EH (cell line): ENCODE results near the gene MATR3.

Experiments used
- DNase-seq: peaks from one replicate; pipeline ENCODE4 v3.0.0-alpha.2; 2015; ENCODE audit warnings: low read depth

Gene MATR3

DNA sequence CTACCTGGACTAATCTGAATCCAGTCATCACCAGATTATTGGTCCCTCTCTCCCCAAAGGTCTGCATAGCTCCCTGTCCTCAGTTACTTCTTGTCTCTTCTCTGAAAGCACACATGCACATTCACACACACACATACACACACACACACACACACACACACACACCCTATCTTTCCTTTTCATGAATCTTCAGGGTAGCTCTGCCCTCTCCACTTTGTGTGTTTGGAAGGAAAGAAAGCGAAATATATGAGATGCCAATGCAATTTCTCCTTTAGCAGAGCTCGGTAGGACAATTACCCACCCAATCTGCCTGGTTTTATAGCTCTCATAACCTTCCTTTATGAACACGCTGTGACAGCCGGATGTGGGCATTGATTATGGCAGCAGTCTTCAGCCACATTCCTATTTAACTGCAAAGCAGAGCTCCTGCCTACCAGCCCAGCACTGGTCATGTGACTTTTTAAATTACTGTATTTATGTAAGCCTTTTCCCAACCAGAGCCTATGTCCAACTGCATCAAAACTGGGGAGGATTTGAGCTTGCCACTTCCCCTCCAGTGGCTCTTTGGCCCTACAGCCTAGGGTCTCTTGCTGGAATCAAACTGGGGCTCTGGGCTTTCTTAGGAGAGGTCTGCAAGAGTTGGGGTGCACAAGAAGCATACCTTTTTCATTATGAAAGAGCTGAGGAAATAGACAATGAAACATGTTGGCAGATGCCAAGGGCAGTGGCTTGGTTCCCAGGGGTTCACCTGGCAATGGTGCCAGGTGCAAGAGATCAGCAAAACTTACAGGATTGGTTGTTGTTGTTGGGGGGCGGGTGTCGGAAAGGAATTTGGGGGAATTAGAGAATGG is 20.8 kb upstream of the MATR3 start:
- peak; percentile 89 for DNase-seq

GRCh38 chr5:139273322-139273571 is 20.3 kb upstream of the MATR3 start:
- DNase-seq = no peak

GRCh38 chr5:139273572-139274289 is 19.8 kb upstream of the MATR3 start:
- DNase-seq = peak; percentile 87

DNA sequence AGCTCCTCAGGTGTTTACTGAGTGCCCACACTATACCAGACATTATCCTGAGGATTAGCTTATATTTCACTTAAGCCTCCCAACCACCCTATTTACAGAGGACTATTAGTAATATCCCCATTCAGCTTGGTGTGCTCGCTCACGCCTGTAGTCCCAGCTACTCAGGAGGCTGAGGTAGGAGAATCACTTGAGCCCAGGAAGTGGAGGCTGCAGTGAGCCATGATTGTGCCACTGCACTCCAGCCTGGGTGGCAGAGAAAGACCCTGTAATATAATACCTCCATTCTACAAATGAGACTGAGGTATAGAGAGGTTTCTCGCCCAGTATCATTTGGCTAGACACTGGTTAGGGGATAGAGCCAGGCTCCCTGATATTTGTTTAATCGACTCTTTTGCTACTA is 18.0 kb upstream of the MATR3 start:
- no peak for DNase-seq

DNA sequence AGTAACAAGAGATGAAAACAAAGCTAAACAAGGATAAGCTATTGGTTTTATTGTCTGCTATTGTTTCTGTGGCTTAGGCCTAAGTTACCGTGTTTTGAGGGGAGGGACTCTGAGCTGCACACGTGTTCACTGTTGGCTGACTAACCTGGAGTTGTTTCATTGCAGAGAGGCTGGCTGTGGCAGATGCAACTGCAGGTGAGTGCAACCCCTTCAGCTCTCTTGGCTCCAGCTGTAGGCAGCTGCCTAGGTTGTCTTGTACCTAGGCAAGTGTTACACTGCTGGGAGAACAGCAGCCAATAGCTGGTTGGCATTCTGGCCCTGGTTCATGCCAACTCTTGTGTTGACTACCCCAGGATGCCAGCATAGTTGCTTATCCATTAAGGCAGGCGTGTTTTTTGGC is 17.6 kb upstream of the MATR3 start:
- DNase-seq = no peak

- no peak for DNase-seq
Observed at GRCh38 chr5:139276426-139276825, 17.1 kb upstream of the MATR3 start.

GRCh38 chr5:139277171-139277570 is 16.4 kb upstream of the MATR3 start:
- no peak for DNase-seq

- no peak for DNase-seq
Observed at GRCh38 chr5:139278540-139279274, 14.8 kb upstream of the MATR3 start.

DNA sequence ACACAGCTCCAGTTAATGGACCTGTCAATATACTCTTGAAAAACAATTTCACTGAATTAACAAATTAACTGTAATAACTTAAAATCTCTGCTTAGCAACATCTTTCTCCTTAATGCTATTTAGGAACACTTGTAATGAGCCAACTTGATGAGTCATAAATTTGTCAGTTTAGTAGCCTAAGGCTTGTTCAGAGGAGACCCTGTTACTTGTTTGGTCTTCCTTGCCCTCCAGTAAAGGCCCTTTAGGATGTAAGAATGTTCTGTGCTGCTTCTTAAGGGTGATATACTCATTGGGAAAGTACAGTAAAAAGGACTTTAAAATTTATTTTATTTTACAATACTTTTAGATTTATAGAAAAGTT is 11.4 kb upstream of the MATR3 start:
- peak; percentile 60 for DNase-seq

DNA sequence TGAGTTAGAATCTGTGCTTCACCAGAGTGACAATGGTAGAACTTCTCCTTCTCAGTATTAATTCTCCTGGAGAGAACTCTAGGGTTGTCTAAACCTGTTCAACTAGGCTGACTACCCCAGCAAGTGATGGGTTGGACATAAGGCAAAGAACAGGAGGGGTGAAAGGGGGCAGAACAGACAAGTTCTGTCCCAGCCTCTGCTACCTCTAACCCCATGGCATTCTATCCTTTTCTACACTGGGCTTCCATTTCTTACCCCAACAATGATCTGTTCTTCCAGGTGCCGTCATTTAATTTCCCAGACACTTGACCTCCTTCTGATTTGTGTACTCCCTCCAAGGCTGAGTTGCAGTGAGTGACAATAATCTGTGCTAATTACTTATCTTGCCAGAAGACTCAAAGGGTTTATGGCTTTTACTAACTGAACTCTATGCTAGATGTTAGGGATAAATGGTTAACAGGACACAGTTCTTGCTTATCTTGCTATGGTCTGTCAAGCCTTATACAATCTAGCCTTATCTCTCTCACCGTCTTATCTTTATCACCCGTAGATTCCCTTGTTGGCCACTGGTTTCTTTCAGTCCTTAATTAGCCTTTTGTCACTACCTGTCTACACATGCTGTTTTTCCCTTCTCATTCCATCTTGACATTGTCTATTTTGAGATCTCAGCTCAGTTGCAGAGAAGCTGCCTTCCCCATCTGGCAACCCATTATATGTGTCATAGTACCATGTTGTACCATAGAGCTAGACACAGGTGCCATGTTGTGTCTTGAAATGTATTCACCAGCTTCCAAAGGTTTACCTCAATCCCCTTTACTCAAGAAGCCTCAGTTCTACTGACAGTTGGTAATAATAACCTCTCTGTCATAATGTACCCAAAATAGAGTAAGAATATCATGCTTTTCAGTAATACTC is 10.0 kb upstream of the MATR3 start:
- DNase-seq = no peak

DNA sequence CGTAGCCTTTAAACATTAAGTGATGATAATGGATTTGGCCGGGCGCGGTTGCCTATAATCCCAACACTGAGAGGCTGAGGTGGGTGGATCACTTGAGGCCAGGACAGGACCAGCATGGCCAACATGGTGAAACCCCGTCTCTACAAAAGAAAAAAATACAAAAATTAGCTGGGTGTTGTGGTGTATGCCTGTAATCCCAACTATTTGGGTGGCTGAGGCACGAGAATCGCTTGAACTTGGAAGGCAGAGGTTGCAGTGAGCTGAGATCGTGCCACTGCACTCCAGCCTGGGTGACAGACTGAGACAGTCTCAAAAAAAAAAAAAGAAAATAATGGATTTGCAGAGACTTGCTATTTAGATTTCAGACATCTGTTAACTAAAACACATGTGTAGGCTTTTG is 9.2 kb upstream of the MATR3 start:
- no peak for DNase-seq

DNA sequence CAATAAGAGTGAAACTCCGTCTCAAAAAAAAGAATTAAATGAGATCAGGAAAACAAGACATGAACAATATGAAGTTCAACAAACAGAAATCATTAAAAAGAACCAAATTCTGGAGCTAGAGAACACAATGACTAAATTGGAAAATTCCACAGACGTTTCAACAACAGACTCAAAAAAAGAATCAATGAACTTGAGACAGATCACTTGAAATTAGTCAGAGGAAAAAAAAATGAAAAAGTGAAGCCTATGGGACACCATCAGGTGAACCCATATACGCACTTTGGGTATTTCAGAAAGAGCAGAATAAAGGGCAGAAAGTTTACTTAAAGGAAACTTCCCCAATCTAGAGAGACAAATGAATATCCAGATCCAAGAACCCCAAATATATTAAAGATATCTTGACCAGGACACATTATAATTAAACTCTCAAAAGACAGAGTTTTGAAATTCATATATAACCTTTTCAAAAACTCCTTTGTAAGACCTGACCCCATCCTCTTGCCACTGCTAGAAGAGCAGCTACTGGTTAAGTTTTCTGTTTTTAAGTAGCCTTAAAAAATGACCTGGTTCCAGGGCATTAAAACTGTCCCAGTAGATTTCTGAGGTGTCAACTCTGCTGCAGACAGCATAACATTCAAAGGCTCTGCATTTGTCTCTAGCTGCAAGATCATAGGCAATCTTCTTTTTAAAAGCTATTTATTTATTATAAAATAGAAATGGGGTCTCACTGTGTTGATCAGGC is 7.7 kb upstream of the MATR3 start:
- no peak for DNase-seq

DNA sequence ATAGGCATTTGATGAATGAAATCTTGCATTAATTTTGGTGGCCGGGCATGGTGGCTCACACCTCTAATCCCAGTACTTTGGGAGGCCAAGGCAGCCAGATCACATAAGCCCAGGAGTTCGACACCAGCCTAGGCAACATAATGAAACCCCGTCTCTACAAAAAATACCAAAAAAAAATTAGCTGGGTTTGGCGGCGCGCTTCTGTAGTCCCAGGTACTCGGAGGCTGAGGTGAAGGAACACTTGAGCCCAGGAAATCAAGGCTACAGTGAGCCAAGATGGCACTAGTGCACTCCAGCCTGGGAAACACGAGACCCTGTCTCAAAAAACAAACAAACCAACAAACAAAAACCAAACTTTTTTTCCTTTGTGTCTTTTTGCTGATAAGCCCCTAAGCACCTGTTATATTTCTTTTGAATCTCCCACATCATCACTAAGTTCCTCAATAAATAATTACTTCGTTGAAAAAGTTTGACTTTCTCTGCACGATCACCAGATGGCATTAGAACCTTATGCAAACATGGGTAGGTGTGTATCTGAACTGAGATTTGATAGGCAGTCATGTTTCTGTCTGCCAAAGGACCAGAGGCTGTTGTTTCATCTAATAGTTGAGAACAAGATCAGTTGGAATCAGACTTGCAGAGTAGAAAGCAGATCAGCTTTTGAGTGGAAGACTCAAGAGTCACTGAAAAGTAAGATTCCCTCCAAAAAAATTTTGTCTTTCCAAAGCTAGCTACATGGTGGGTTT is 5.5 kb upstream of the MATR3 start:
- DNase-seq = peak; percentile 21

DNA sequence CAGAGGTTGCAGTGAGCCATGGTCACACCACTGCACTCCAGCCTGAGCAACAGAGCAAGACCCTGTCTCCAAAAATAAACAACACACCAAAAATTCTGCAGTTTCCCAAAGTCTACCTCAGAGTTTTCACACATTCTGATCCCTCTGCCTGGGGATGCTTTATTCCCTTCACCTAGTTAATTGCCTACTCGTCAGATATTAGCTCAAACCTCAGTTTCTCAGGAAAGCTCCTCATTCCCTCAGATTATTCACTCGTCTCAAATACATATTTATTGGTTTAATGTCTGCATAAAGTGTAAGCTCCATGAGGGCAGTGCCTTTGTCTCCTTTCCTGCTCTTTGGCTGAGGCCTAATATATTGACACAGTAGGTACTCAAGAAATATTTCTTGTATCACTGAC is 2.5 kb upstream of the MATR3 start:
- DNase-seq = no peak

DNA sequence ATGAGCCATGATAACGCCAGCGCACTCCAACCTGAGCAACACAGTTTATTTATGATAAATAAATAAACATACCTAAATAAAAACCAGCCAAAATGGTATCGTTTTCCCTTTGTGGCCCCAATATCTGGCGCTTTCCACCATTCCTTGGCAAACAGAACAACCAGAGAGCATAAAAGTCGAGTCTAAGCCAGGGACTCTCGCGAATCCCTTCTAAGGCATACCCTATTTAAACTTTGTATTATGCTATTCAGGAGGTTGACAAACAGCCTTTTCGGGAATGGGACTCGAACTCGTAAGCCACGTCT is 386 bp upstream of the MATR3 start:
- DNase-seq = no peak

DNA sequence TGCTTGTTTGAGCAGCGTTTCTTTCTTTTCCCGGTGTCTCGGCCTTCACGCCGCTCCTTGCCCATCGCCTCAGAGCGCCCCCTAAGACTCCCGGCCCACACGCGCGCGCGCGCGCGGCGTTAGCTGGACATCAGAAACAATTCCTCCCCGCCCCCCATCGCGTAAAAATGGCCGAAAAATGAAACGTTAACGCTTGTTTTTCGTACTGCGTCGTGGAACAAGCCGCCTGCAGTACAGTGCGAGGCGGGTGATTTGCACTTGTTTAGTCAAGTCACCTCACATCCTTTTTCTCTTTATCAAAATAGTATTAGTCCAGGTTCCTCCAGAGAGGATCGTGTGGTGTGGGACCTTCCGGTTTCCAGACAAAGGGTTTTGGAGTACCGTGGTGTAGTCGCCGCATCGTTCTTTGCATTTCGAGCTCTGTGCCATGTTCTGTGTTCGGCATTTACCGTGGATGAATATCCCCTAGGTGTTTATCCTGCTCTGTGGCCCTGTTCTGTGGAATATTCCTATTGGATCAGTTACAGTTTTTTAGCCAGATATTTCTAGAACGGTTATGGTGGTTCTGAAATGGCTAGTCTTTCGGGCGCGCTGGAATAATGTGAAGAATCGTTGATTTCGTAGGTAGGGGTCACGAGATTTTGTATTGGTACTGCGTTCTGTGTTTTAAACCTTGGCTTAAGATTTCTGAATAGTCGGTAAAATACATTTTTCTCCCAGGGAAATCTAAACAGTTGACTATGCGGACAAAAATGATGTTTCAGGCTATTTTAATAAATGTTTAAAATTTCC is 1.0 kb downstream of the MATR3 start:
- peak; percentile 83 for DNase-seq

GRCh38 chr5:139295346-139296057 is 2.0 kb downstream of the MATR3 start:
- DNase-seq = peak; percentile 28

GRCh38 chr5:139296198-139296597 is 2.7 kb downstream of the MATR3 start:
- DNase-seq = no peak

DNA sequence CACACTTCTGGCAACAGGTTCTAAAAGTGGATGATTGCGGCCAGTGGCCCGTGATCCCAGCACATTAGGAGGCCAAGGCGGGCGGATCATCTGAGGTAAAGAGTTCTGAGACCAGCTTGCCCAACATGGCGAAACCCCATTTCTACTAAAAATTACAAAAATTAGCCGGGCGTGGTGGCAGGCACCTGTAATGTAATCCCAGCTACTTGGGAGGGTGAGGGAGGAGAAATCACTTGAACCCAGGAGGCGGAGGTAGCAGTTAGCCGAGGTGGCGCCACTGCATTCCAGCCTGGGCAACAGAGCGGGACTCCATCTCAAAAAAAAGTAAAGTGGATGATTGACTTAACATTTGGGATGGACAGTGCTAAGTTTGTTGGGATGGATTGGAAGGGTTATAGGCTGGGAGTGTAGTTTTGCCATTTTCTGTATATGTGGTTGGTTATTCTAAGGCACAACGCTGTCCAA is 3.4 kb downstream of the MATR3 start:
- DNase-seq = no peak
